ENCODE measurements around the gene FBRSL1. TPM values are rescaled to one million over a fixed set of nuclear protein-coding genes. Genes with fewer than 3 reads are reported as not detected.

The FBRSL1 gene
- total RNA-seq, 2 donors from 2014 or later, result 79.3 to 86.3 TPM

GRCh38 chr12:132478845-132479244 lies 11.1 kb upstream of the FBRSL1 start:
- no peak overlapping the region for H3K27ac Mint-ChIP-seq
- ATAC-seq (no peak), DNase-seq (no peak)
- H3K4me1 Mint-ChIP-seq, result peaks cover 18% of the 10 kb centered on the region
- H3K27me3 Mint-ChIP-seq, result peaks cover 11% of the 10 kb centered on the region
- no peaks in the 10 kb centered on the region for H3K36me3 Mint-ChIP-seq (ENCODE audit: low read depth)
- no peaks in the 10 kb centered on the region for H3K9me3 ChIP-seq (ENCODE audit: control insufficient read depth, low read length, poor library complexity, severe bottlenecking)
- H3K4me3 Mint-ChIP-seq, result no peak overlapping the region

GRCh38 chr12:132479291-132479690 lies 10.7 kb upstream of the FBRSL1 start:
- no peak for ATAC-seq
- Mint-ChIP-seq H3K4me1 (peaks cover 18% of the 10 kb centered on the region), H3K27ac (no peak overlapping the region), H3K27me3 (peaks cover 11% of the 10 kb centered on the region), H3K36me3 (ENCODE audit: low read depth) (no peaks in the 10 kb centered on the region), H3K4me3 (no peak overlapping the region)
- DNase-seq, result no peak
- no peaks in the 10 kb centered on the region for H3K9me3 ChIP-seq (ENCODE audit: control insufficient read depth, low read length, poor library complexity, severe bottlenecking)

- Mint-ChIP-seq H3K27ac (no peak overlapping the region), H3K36me3 (ENCODE audit: low read depth) (no peaks in the 10 kb centered on the region), H3K4me1 (peaks cover 18% of the 10 kb centered on the region), H3K4me3 (no peak overlapping the region), H3K27me3 (peaks cover 11% of the 10 kb centered on the region)
- no peaks in the 10 kb centered on the region for H3K9me3 ChIP-seq (ENCODE audit: control insufficient read depth, low read length, poor library complexity, severe bottlenecking)
- DNase-seq (no peak), ATAC-seq (no peak)
These were observed 9.9 kb upstream of the FBRSL1 start for GRCh38 chr12:132479938-132480622.

- Mint-ChIP-seq H3K36me3 (ENCODE audit: low read depth) (no peaks in the 10 kb centered on the region), H3K4me1 (peaks cover 18% of the 10 kb centered on the region), H3K27ac (no peak overlapping the region), H3K27me3 (peaks cover 11% of the 10 kb centered on the region), H3K4me3 (no peak overlapping the region)
- DNase-seq (no peak), ATAC-seq (no peak)
- no peaks in the 10 kb centered on the region for H3K9me3 ChIP-seq (ENCODE audit: control insufficient read depth, low read length, poor library complexity, severe bottlenecking)
These were observed 9.3 kb upstream of the FBRSL1 start for GRCh38 chr12:132480623-132481132.

- ATAC-seq, result no peak
- Mint-ChIP-seq H3K27ac (no peak overlapping the region), H3K27me3 (peaks cover 6% of the 10 kb centered on the region), H3K4me1 (peaks cover 19% of the 10 kb centered on the region), H3K36me3 (ENCODE audit: low read depth) (no peaks in the 10 kb centered on the region), H3K4me3 (no peak overlapping the region)
- no peaks in the 10 kb centered on the region for H3K9me3 ChIP-seq (ENCODE audit: control insufficient read depth, low read length, poor library complexity, severe bottlenecking)
- no peak for DNase-seq
These were observed 8.6 kb upstream of the FBRSL1 start for GRCh38 chr12:132481345-132481744.

- no peak overlapping the region for H3K4me3 Mint-ChIP-seq
- H3K4me1 Mint-ChIP-seq, result peaks cover 17% of the 10 kb centered on the region
- DNase-seq (no peak), ATAC-seq (peak; percentile 55)
- peaks cover 4% of the 10 kb centered on the region for H3K27me3 Mint-ChIP-seq
- H3K9me3 ChIP-seq (ENCODE audit: control insufficient read depth, low read length, poor library complexity, severe bottlenecking), result no peaks in the 10 kb centered on the region
- H3K36me3 Mint-ChIP-seq (ENCODE audit: low read depth), result no peaks in the 10 kb centered on the region
- H3K27ac Mint-ChIP-seq, result no peak overlapping the region
These were observed 7.9 kb upstream of the FBRSL1 start for GRCh38 chr12:132481771-132482745.

- Mint-ChIP-seq H3K4me3 (no peak overlapping the region), H3K36me3 (ENCODE audit: low read depth) (no peaks in the 10 kb centered on the region), H3K27me3 (peaks cover 4% of the 10 kb centered on the region), H3K4me1 (peaks cover 19% of the 10 kb centered on the region), H3K27ac (no peak overlapping the region)
- H3K9me3 ChIP-seq (ENCODE audit: control insufficient read depth, low read length, poor library complexity, severe bottlenecking), result no peaks in the 10 kb centered on the region
- no peak for ATAC-seq
- DNase-seq, result no peak
These were observed 7.2 kb upstream of the FBRSL1 start for GRCh38 chr12:132482771-132483170.

- Mint-ChIP-seq H3K4me3 (no peak overlapping the region), H3K4me1 (peaks cover 23% of the 10 kb centered on the region), H3K27me3 (peaks cover 4% of the 10 kb centered on the region), H3K27ac (no peak overlapping the region), H3K36me3 (ENCODE audit: low read depth) (no peaks in the 10 kb centered on the region)
- ATAC-seq, result no peak
- DNase-seq, result no peak
- H3K9me3 ChIP-seq (ENCODE audit: control insufficient read depth, low read length, poor library complexity, severe bottlenecking), result no peaks in the 10 kb centered on the region
These were observed 6.7 kb upstream of the FBRSL1 start for GRCh38 chr12:132483208-132483607.

GRCh38 chr12:132483612-132484011 lies 6.3 kb upstream of the FBRSL1 start:
- no peaks in the 10 kb centered on the region for H3K36me3 Mint-ChIP-seq (ENCODE audit: low read depth)
- H3K4me1 Mint-ChIP-seq, result peaks cover 26% of the 10 kb centered on the region
- ATAC-seq, result no peak
- H3K27ac Mint-ChIP-seq, result no peak overlapping the region
- no peak overlapping the region for H3K4me3 Mint-ChIP-seq
- no peak for DNase-seq
- H3K9me3 ChIP-seq (ENCODE audit: control insufficient read depth, low read length, poor library complexity, severe bottlenecking), result no peaks in the 10 kb centered on the region
- H3K27me3 Mint-ChIP-seq, result peaks cover 4% of the 10 kb centered on the region

- Mint-ChIP-seq H3K36me3 (ENCODE audit: low read depth) (no peaks in the 10 kb centered on the region), H3K27me3 (peaks cover 4% of the 10 kb centered on the region), H3K4me3 (no peak overlapping the region), H3K27ac (no peak overlapping the region), H3K4me1 (peaks cover 27% of the 10 kb centered on the region)
- DNase-seq, result no peak
- H3K9me3 ChIP-seq (ENCODE audit: control insufficient read depth, low read length, poor library complexity, severe bottlenecking), result no peaks in the 10 kb centered on the region
- no peak for ATAC-seq
These were observed 5.6 kb upstream of the FBRSL1 start for GRCh38 chr12:132484183-132484890.

- Mint-ChIP-seq H3K27me3 (no peaks in the 10 kb centered on the region), H3K27ac (no peak overlapping the region), H3K36me3 (ENCODE audit: low read depth) (no peaks in the 10 kb centered on the region), H3K4me3 (no peak overlapping the region), H3K4me1 (peaks cover 27% of the 10 kb centered on the region)
- no peaks in the 10 kb centered on the region for H3K9me3 ChIP-seq (ENCODE audit: control insufficient read depth, low read length, poor library complexity, severe bottlenecking)
- ATAC-seq (no peak), DNase-seq (no peak)
These were observed 5.0 kb upstream of the FBRSL1 start for GRCh38 chr12:132484891-132485441.

- DNase-seq (no peak), ATAC-seq (no peak)
- peaks cover 27% of the 10 kb centered on the region for H3K4me1 Mint-ChIP-seq
- H3K9me3 ChIP-seq (ENCODE audit: control insufficient read depth, low read length, poor library complexity, severe bottlenecking), result no peaks in the 10 kb centered on the region
- H3K4me3 Mint-ChIP-seq, result no peak overlapping the region
- H3K27ac Mint-ChIP-seq, result no peak overlapping the region
- H3K36me3 Mint-ChIP-seq (ENCODE audit: low read depth), result no peaks in the 10 kb centered on the region
- H3K27me3 Mint-ChIP-seq, result no peaks in the 10 kb centered on the region
These were observed 4.3 kb upstream of the FBRSL1 start for GRCh38 chr12:132485619-132486018.

GRCh38 chr12:132486168-132486567 lies 3.8 kb upstream of the FBRSL1 start:
- ATAC-seq (no peak), DNase-seq (no peak)
- Mint-ChIP-seq H3K27ac (no peak overlapping the region), H3K4me3 (peak overlapping the region; percentile 58), H3K36me3 (ENCODE audit: low read depth) (no peaks in the 10 kb centered on the region), H3K27me3 (no peaks in the 10 kb centered on the region), H3K4me1 (peaks cover 29% of the 10 kb centered on the region)
- no peaks in the 10 kb centered on the region for H3K9me3 ChIP-seq (ENCODE audit: control insufficient read depth, low read length, poor library complexity, severe bottlenecking)
